Measurements from ENCODE around the gene SLCO4A1.

The SLCO4A1 gene

DNA sequence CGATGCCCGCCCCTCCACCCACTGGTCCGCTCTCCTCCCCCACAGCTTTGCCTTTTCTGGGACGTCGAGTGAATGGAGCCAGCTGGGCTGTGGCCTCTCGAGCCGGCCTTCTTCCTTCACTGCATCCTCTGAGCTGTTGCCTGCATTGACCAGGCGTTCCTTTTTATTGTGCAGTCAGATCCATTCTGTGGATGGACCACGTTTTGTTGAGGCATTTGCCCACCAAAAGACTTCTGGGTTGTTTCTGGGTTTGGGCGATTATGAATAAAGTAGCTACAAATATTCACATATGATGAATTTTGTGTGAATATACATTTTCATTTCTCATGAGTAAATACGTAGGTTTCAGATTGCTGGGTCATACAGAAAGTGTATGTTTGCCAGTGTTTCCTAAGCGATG is 76.2 kb downstream of the SLCO4A1 start:
- H3K27me3 Mint-ChIP-seq: peaks cover 23% of the 10 kb centered on the region
- peaks cover 13% of the 10 kb centered on the region for H3K4me1 Mint-ChIP-seq (ENCODE audit: low read depth)
- H3K9me3 Mint-ChIP-seq: peaks cover 25% of the 10 kb centered on the region
- H3K36me3 Mint-ChIP-seq (ENCODE audit: low read depth): no peaks in the 10 kb centered on the region
- intact Hi-C loops (cut with micrococcal nuclease): no loop called here
- no peak overlapping the region for H3K27ac Mint-ChIP-seq
- no peak overlapping the region for H3K4me3 Mint-ChIP-seq

DNA sequence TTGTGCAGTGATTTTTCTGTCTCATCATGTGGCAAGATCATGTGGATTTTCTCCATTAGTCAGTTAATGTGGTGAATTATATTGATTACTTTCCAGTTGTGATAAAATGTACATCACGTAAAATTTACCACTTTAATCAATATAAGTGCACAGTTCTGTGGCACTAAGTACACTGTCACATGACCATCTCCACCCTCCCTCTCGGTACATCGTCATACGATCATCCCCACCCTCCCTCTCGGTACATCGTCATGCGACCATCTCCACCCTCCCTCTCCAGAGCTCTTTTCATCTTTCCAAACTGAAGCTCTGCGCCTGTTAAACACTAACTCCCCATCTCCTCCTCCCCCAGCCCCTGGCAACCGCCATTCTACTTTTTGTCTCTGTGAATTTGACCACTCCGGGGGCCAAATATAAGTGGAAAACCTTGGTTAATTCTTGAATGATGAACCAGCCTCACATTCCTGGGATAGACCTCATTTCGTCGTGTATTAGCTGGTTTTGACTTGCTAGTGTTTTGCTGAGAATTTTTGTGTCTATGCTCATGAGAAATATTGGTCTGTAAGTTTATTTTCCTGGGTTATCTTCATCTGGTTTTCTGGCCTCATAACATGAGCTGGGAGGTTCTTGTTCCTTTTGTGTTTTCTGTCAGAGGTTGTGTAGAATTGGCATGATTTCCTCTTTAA is 77.1 kb downstream of the SLCO4A1 start:
- intact Hi-C loops (cut with micrococcal nuclease): no loop called here
- Mint-ChIP-seq H3K4me3 (no peak overlapping the region), H3K9me3 (peaks cover 25% of the 10 kb centered on the region), H3K27me3 (peaks cover 19% of the 10 kb centered on the region), H3K27ac (no peak overlapping the region), H3K4me1 (ENCODE audit: low read depth) (peaks cover 16% of the 10 kb centered on the region), H3K36me3 (ENCODE audit: low read depth) (no peaks in the 10 kb centered on the region)
